ENCODE data around the gene TMPO. TPM values are rescaled to one million over a fixed set of nuclear protein-coding genes. Genes with fewer than 3 reads are reported as not detected.
A peak's percentile ranks its signal among the peaks of the same experiment; 100 is the strongest.

The TMPO gene
- total RNA-seq, 4 donors from 2014 or later: 70.4 to 96.6 (median 77.1) TPM

- WGBS, 2 donors: 68 to 83% methylated on average over 8 of the region's 8 CpGs
- no peak for DNase-seq
- Histone ChIP-seq H3K4me1 (peaks cover 7 to 42% (median 10%) of the 10 kb centered on the region in 3 donors), H3K27ac (peak overlapping the region in 3 of 4 donors; percentile 97 to 98 (median 97)), H3K27me3 (no peaks in the 10 kb centered on the region), H3K9me3 (no peaks in the 10 kb centered on the region), H3K4me3 (peak overlapping the region in 2 of 4 donors; percentile 94 to 100), H3K36me3 (no peaks in the 10 kb centered on the region)
- intact Hi-C loops (cut with DNase I): no loop called here
- TF ChIP-seq CTCF (IDR thresholded peaks at IDR 0.05) (no peak), POLR2A (IDR thresholded peaks at IDR 0.05) (no peak)
These were observed 1.7 kb upstream of the TMPO start for GRCh38 chr12:98513379-98514322.

DNA sequence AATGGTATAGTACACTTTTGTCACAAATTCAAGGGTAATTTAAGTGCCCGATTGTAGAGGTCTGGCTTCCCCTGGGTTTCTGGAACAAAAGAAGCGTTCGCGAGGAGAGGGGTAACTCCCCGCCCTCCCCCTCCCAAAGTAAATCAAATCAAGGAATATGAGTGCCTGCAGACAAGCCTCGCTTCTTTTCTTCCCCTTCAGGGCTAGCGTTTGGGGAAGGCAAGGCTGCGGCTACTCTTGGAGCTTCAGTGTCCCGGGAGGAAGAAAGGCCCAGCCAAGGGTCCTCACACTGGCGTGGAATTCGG lies 456 bp upstream of the TMPO start:
- Histone ChIP-seq H3K9me3 (no peaks in the 10 kb centered on the region), H3K4me1 (peaks cover 10 to 53% (median 10%) of the 10 kb centered on the region in 3 donors), H3K36me3 (no peaks in the 10 kb centered on the region), H3K27me3 (no peaks in the 10 kb centered on the region), H3K27ac (peak overlapping the region; percentile 89 to 98 (median 97)), H3K4me3 (peak overlapping the region; percentile 81 to 100 (median 97))
- TF ChIP-seq CTCF (IDR thresholded peaks at IDR 0.05) (no peak), POLR2A (IDR thresholded peaks at IDR 0.05) (no peak)
- 0% methylated on average over 5 to 6 of the region's 11 CpGs for WGBS, 2 donors
- no peak for DNase-seq
- intact Hi-C loops (cut with DNase I): no loop called here

DNA sequence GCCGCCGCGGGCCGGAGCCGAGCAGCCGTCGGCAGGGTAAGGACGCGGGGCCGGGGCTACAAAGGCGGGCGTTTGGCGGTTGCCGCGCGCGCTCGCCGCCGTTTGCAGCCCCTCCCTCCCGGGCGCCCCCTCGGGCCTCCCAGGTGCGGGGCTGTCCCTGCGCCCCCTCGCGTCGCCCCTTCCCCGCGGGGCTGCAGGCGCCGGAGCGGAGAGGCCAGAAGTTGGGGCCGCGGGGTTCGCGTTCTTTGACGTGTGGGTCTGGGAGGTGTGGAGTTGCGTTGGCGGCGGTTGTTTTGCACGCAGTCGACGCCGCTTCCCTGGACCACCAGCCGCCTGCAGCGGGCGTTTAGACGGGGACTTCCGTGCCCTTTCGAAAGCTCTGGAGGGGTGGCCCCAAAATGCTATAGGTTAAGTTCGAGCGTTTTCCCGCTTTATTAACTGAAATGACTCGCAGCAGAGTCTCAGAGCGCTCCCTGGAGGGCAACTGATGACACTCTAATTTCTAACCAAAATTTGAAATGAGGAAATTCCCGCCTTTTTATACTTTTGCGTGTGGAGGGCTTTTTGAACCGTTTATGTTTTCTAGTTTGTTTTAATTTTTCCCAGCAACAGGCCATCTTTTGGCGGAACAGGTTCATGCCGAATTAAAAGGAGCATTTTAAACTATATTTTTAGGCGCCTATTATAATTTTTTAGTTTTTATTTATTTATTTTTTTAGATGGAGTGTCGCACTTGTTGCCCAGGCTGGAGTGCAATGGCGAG lies 902 bp downstream of the TMPO start:
- Histone ChIP-seq H3K4me1 (peaks cover 17 to 65% (median 18%) of the 10 kb centered on the region in 3 donors), H3K36me3 (no peaks in the 10 kb centered on the region), H3K27me3 (no peaks in the 10 kb centered on the region), H3K9me3 (no peaks in the 10 kb centered on the region), H3K4me3 (peak overlapping the region; percentile 81 to 100 (median 97)), H3K27ac (peak overlapping the region; percentile 89 to 98 (median 97))
- DNase-seq: peak; percentile 15
- peak; percentile 35 to 78 (median 72) for TF ChIP-seq CTCF (IDR thresholded peaks at IDR 0.05)
- TF ChIP-seq POLR2A (IDR thresholded peaks at IDR 0.05): no peak
- intact Hi-C loops (cut with DNase I): loop anchor here (2.0 kb wide), 1 partner anchor 13 kb away; no protein-coding TSS in a partner anchor
- 0 to 1% methylated on average over 11 to 13 of the region's 64 CpGs for WGBS, 2 donors

DNA sequence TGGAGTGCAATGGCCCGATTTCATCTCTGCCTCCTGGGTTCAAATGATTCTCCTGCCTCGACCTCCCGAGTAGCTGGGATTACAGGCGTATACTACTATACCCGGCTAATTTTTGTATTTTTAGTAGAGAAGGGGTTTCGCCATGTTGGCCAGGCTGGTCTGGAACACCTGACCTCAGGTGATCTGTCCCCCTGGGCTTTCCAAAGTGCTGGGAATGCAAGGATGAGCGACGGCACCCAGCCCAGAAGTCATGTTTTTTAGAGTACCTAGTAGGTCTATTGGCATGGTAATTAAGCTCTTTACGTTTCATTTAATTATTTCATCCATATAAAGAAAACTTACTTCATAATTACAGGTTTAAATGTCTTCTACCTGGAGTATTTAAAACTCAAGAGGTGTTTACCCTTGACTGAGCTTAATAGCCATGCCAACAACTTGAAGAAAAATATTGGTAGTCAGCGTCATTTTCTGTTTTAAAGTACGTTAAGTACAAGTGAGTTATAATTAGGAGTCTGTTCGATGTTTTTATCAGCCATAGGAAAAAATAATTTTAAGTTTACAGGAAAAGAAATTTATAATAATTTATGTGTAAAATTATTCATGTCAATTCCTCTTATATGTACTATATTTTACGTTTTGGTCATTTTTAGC lies 4.0 kb downstream of the TMPO start:
- peaks cover 0 to 11% (median 0%) of the 10 kb centered on the region in 3 donors for H3K36me3 ChIP-seq
- H3K27me3 ChIP-seq: no peaks in the 10 kb centered on the region
- no peaks in the 10 kb centered on the region for H3K9me3 ChIP-seq
- no peak overlapping the region for H3K27ac ChIP-seq
- WGBS, 2 donors: 76 to 81% methylated on average over 13 of the region's 13 CpGs
- H3K4me1 ChIP-seq: peaks cover 12 to 68% (median 17%) of the 10 kb centered on the region in 3 donors
- TF ChIP-seq POLR2A (IDR thresholded peaks at IDR 0.05) (no peak), CTCF (IDR thresholded peaks at IDR 0.05) (no peak)
- H3K4me3 ChIP-seq: peak overlapping the region in 1 of 4 donors; percentile 22
- intact Hi-C loops (cut with DNase I): no loop called here
- no peak for DNase-seq

All from esophagus squamous epithelium (tissue), 5 donors.